HG03196 (cell line): Measurements from ENCODE around the gene SV2B.

Source experiments
- ATAC-seq: cut with Tn5 transposase; IDR thresholded peaks from one replicate; pipeline ENCODE4 v1.9.1; 2021; ENCODE audit not compliant: unreplicated experiment

Gene SV2B

DNA sequence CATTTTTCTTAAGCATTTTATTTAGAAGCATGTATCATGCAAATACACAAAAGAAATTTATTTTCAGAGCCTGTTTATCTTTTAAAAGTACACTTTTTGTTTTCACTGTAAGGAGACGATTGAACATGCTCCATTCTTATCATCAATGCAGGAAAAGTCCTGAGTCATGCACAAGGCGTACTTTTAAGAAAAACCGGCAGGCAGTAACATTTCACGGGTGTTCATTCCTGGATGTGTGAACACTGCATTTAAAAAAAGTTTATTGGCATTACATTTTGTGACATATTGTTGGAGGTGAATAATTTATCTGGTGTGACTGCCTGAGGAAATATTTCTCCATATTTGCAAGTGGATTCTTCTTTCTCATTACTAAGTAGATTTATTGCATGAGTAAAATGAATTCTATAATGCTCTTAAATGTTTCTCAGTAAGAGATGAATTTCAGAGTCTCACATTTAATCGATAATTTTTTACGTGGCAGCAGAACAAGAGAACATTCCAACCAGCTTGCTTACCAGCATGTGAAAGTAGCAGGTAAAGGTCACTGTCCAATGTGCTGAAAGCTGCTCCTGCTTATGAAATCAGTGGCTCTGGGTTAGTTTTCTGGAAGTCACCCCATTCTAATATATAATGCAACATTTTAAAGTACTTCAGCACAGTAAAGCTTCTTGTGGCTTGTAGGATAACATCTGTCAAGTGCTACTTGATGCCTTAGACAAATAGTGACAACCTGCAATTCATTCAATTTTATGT, 87.0 kb downstream of the SV2B start:
- ATAC-seq, result no peak

DNA sequence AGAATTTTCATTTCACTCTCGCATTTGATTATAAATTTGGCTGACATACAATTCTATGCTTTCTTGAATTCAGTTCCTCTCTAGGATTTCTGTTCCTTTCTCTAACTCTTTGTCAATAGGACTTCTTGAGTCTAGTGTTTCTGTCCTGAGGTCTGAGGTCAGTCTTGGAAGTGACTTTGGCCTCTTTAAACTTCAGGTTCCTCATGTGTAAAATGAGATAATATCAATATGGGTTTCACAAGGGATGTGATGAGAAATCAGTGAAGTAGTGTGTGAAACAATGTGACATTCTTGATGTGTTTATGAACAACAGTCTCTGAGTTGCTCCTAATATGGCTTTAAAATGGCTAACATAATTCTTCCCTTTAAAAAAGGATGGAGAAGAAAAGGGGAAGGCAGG, 92.2 kb downstream of the SV2B start:
- no peak for ATAC-seq

DNA sequence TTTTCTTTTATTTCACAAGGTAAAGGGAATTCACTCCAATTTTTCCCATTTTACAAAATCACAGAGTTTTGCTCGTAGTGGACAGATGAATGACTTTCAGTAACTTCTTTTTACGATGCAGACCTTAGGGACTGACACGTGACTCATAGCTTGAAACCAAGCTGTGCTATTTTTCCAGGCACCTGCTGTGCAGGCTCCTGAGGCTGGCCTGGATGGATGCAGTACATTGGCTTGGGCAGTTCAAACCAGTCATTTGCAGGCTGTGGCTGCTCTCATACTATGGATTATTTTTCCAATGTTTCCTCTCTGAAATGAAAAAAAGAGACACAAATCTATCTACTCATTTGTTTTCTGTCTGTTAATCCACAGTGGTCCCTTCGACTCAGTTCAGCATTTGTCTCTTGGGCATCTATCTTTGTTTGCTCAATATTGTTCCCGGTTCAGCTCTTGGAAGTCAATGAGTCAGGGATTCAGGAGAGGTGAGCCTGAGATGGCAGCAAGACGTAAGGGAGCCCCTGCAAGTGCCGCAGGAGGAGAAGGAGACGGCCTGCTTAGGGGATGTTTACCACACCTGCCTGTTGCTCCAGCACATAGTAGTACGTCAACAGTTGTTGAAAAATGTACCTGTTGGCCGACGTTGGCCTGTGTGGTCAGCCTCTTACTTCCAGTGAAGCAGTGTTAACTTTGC, 92.8 kb downstream of the SV2B start:
- ATAC-seq, result no peak

DNA sequence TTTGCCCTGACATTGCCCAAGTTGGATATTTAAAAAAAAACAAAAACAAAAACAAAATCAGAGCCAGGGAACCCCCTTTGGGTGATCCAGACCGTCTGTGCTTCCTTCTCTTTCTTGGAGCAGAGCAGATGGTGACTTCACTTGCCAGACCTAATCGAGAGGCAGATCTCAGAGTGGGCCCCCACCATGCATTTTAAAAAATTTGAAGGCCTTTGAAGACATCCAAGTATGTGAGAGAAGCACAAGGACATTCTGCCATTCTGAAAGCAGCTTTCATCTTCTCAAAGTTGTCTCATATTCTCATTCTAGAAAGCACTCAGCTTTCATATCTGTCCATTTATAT, 93.3 kb downstream of the SV2B start:
- ATAC-seq, result no peak

DNA sequence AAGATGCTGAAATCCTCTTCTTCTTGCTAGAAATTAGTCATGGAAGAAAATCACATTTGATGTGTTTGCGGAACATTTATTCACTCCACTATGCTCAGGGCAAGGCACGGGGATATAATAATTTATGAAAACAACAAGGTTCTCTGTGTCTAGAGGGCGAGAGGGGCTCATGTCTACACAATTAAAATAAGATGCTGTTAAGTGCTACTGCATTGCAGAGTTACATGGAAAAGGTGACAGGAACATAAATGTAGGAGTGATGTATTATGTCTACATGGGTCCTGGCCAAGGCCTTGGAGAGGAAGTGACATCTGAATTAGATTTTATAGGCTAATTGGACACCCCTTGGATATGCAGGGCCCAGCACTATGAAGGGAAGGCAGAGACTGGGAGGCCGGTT, 96.1 kb downstream of the SV2B start:
- ATAC-seq, result no peak

DNA sequence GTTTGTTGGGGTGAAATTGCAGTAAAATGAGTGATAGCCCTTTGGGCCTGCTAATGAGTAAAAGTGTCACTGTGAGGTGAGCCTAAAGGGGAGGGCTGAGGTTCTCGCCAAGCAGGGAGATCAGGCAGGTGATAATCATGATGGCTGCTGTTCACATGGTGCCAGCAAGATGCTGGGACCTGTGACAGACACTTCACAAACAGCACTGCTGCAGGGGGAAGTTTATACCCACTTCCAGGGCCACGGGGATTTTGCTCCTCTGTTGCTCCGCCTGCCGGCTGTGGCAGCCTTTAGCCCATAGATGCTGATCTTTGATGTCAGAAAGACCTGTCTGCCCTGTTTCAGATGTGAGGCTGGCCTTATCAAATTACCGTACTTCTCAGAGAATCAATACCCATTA, 96.7 kb downstream of the SV2B start:
- no peak for ATAC-seq

DNA sequence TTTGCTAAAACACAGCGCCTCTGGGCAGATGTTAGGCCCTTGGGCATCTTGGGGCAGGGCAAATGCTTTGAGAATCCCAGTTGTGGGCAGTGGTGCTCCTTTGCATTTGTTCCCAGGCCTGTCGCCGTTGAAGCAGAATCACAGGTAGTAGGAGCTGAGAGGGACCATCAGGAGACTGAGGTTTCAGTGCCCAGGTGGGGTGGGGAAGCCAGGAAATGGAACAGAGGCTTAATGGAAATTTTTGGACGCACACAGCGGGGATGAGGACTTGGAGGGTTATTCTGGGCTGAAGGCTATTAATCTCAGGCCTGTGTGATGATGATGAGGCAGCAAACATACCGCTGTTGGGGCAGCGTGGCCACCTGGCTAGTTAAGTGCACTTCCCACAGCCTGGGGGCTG, 99.5 kb downstream of the SV2B start:
- no peak for ATAC-seq

DNA sequence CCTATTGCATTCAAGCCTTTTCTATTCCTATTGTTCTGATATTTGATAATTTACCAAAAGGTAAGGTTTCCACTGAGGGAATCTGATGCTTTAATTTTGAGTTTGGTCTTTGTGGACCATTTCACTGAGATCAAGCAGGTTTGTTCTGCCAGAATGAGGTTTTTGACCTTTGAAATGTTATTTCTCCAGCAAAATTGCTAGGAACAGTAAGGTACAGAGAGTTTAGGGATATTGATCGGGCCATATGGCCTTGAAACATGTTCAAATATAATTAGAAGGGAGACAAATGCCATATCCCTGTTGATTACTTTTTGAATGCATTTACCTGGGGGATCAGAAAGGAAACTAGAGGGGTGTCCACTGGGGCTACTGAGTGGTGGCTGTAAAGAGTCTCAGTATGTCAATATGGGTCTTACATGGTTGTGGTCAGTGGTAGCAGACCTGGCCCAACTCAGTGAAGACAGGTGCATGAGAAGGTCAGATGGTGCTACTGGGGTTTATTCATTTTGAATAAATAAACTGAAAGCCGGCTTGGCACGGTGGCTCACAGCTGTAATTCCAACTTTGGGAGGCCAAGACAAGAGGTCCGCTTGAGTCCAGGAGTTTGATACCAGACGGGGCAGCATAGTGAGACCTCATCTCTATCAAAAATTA, 100.2 kb downstream of the SV2B start:
- ATAC-seq, result no peak

DNA sequence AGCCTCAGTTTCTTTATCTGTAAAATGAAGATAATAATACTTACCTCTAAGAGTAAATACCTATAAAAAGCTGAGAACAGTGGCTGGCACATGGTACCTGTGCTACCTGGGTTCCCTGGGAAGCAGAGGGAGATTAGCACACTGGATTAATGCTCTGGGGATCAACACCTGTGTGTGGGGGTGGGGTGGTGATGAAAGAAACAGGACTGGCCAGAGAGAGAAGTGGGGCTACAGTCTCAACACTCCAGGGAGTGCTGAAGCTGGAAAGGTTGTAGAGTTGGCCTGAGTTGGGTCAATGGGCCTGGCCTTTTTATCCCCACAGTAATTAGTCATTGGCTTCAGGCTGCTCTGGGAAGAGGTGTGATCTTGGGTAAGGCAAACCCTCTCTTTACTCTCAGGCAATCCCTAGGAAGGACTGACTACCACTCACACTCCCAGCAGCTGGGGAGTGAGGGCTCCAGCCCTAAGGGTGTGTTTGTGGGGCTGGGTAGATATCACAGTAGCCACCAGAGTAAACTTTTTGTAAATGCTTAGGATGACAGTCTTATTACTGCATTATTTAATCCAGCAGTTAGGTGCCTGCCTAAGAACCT, 102.5 kb downstream of the SV2B start:
- ATAC-seq, result no peak

DNA sequence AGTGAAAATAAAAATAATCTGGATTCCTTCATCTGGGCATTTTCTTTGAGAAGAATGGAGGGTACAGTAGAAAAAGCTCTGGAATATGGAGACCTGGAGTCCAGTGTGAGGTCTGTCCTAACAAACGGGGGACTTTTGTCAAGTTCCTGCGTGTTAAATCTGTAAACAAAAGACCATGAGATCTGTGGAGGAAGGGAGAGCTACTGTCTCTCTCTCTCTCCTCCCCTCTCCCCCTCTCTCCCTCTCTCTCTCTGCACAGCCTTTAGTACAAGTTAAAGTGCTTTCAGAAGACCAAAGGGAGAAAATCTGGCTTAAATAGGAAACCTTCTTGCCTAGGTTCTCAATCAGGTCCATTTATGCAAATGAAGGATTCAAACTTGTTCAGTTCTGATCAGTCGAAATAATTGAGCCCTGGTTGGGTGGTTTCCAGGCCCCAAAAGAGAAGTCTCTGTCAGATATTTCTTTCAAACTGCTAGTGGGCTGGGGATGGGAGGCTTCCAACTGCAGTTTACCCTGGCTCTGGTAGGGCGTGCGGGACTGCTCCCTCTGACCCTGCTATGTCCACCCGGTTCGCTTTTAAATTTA, 103.7 kb downstream of the SV2B start:
- no peak for ATAC-seq

DNA sequence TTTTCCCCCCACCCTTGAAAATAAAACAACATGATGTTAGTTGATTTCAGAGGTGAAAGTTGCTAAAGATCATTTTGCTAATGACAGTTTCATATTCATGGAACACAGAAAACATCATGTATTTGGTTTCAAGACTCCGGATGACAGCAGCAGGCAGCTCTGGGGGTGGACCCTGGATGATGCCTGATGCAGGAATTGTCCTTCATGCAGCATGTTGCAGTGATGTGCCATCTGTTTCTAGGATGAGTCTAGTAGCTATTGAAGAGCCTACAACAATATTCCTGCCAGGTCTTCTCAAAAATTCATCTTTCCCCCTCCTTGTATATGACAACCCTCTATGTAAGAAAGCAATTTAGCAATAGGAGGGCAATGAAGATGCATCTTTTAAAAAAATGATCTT, 108.3 kb downstream of the SV2B start:
- no peak for ATAC-seq

DNA sequence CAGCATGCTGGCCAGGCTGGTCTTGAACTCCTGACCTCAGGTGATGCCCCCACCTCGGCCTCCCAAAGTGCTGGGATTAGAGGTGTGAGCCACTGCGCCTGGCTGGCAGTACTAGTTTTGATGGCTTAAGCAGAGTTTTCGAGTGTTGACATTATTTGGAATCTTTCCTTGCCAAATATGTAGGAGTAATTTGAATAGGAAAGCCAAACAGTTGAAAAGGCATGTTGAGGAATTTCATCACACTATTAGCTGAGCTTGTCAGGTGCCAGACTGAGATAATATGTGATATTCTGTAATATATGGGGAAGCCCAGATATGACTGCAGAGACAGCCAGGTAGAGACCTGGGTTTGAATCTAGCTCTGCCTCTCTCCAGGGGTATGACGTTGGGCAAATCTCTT, 109.3 kb downstream of the SV2B start:
- ATAC-seq, result no peak

DNA sequence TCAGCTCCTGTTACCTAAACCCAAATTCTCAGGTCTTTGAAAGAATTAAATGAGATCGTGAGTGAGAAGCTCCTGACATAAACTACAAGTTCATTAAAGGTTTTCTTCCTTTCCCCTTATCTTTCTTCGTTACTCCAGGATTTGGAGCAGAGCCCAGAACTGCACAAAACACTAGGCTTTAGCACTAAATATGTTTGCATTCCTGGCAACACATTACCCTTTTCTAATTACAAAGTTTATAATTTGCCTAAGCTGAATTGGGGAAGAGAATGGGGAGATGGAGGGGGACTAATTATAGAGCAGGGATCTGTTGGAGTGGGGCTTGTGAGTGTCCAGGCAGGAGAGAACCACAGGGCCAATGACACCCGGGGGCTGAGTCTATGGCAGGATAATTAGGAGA, 109.7 kb downstream of the SV2B start:
- no peak for ATAC-seq

DNA sequence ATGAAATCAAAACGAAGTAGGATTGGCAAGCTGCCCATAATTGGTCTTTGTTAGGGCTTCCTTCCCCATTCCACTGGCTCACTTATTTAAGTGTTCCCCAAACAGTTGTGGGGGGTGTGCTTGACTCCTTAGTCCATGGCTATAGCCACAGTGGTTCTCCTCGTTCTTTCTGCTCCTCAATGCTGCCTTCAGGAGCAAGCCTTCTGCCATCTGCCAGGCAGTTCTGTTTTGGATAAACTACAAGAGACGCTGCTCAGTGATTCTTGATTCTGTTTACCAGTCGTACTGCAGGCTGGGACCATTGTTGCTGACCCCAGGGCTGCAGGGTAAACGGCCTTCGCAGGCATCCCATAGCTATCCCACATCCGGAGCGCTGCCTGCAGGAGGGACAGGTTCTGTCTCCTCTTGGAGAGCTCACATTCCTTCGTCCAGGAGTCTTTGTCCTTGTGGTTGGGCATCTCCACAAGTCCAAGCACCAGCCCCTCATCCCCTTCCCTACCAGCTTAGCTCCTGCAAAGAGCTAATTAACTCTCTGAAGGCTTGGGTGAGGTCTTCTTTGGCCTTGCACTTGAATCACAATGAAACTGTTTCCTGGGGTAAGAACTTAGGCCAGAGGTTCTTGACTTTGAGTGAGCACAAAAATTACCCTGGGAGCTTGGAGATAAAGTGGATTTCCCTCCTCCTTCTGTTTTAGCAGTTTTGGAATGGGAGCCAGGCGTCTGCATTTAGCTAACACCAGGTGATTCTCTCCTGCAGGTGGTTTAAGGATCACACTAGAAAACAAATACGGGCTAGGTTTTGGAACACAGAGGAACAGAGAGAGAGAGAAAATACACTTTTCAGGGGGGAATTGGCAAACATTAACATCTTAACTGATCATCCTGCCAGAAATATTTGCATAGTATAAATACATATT, 114.9 kb downstream of the SV2B start:
- ATAC-seq, result no peak

DNA sequence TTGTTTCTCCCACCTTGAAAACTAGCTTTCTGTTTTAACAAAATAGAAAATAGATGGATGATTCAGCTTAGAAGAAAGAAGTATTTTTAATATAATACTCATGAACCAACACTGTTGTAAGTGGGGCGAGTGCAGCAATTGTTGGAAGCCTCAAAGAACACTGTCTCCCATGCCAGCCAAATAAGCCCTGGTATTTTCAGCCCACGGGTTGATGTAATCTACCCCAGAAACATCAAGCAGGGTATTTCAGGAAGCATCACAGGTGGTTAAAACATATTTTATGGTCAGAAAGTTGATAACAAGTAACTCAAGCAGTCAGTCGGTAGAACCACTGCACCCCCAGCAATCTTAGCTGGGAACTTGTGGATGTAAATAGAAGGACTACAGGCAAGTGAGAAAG, 115.9 kb downstream of the SV2B start:
- no peak for ATAC-seq

DNA sequence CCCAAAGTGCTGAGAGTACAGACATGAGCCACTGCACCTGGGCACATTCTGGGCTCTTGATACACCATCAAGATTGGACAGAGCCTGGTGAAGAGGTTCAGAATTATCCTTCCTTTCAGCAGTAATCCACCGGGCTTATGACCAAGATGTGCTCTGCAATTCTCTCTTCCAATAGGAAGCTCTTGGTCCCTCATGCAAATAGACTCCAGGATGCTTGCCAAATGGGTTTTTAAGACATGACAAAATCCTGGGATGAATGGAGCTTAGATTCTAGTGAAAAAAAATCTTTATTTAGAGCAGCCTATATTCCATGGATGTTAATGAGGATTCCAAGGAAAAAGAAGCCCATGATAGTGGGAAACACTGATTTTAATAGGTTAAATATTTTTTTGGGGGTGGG, 119.1 kb downstream of the SV2B start:
- ATAC-seq, result no peak

DNA sequence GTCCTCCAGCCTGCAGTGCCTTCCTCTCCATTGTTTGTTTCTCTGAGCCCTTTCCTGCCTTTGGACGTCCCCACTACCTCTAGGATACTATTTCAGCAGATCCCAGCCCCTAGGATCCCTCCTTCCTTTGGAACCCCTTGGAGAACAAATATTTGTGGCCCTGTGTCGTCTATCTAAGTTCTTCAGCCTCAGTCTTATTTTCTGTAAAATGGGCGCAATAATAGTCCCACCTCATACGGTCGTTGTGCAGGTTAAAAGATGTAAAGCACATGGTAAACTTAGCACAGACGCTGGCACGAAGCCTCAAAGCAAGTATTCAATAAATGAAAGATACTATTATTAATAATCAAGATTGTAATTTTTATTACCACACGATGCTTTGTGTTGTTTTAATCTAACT, 122.0 kb downstream of the SV2B start:
- no peak for ATAC-seq

DNA sequence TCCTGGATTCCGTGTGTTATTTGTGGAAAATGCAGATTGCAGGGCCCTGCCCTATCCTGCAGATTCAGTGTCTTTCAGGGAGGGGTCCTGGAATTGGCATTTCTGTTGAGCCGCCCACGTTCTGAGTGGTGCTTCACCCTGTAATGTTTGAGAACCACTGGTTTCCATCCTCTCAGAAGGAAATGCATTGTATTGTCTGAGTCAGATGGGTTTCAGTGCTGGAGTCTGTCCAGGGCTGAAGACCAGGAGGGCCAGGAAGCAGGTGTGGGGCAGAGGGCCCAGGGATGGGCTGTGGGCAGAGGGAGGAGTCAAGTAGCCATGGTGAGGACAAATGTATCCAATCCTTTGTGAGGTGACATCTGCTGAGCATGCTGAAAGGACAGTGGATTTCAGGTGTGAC, 123.8 kb downstream of the SV2B start:
- ATAC-seq, result no peak

DNA sequence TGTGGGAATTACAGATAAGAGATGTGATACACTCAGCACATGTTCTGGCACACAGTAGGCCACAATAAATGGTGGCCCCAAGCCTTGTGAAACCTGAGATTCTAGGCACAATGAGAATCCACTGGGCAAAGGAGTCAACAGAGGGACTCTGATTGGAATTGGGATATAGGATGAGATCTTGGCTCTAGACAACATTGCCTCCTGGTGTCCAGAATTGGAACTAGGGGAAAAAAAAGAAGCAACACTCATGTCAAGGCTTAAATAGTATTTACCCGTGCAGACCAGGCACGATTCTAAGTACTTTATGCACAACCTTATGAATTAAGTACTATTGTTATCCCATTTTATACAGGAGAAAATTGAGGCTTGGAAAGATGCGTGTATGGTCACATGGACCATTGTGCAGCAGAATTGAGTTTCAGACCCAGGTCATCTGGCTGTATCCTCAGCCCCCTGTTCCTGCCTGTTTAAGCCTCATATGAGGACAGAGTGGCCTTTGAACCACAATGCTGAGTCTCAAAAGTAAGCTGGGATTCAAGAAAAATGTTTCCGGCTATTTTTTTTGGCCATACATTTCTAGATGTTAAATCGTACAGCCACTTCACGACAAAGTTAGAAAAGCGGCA, 124.8 kb downstream of the SV2B start:
- no peak for ATAC-seq

DNA sequence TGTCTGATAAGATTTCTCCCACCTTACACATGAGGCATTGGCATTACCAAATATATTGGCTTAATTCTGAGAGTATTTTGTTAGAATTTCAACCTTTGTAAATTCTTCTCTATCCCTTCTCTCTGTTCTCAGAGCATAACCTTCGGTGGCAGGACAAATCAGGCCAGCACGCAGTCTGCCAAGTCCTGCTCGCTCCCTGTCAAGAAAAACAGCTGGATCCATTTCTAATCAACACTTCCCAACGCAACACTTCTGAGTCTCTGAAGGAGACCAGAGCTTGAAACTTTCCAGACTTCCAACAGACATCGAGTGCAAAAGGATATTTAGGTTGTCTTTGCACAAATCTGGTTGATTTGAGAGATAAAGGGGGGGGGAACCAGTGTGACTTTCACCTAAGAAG, 125.7 kb downstream of the SV2B start:
- ATAC-seq, result no peak
